RWPE2 (cell line): ENCODE data around the gene ZACN.
A peak's percentile ranks its signal among the peaks of the same experiment; 100 is the strongest.

ENCODE experiments used
- ATAC-seq: fragments of 200-7000 bp; cut with Tn5 transposase; 3 replicates; pipeline ENCODE4 v1.9.1; 2021; ENCODE audit warnings: low read depth
- DNase-seq: peaks from one replicate; pipeline ENCODE4 v3.0.0-alpha.2; 2020; ENCODE audit warnings: low spot score
- H3K27ac ChIP-seq: fragments of 450-650 bp; 2 replicates; pipeline ENCODE4 v1.5.1; 2017; ENCODE audit warnings: mild to moderate bottlenecking; ENCODE audit not compliant: poor library complexity, severe bottlenecking
- H3K27me3 ChIP-seq: fragments of 250-450 bp; sonication (Bioruptor Pico); 2 replicates; pipeline ENCODE4 v1.5.1; 2021; ENCODE audit warnings: mild to moderate bottlenecking, moderate library complexity; ENCODE audit not compliant: insufficient read depth, poor library complexity, severe bottlenecking
- H3K36me3 ChIP-seq: fragments of 250-450 bp; sonication (Bioruptor Pico); 2 replicates; pipeline ENCODE4 v1.5.1; 2020; ENCODE audit warnings: low read depth, mild to moderate bottlenecking, moderate library complexity
- H3K4me1 ChIP-seq: fragments of 250-450 bp; sonication (Bioruptor Pico); 2 replicates; pipeline ENCODE4 v1.5.1; 2021; ENCODE audit warnings: mild to moderate bottlenecking, moderate library complexity; ENCODE audit not compliant: insufficient read depth, poor library complexity, severe bottlenecking
- H3K4me3 ChIP-seq: fragments of 250-450 bp; sonication (Bioruptor Pico); 2 replicates; pipeline ENCODE4 v1.5.1; 2021; ENCODE audit warnings: mild to moderate bottlenecking, moderate library complexity; ENCODE audit not compliant: severe bottlenecking
- H3K9me3 ChIP-seq: fragments of 250-450 bp; sonication (Bioruptor Pico); 2 replicates; pipeline ENCODE4 v1.5.1; 2021; ENCODE audit warnings: mild to moderate bottlenecking, moderate library complexity; ENCODE audit not compliant: severe bottlenecking
- TF ChIP-seq, protein P1 (sequence below): fragments of 450-650 bp; IDR thresholded peaks from one replicate; pipeline ENCODE4 v1.5.1; 2017; ENCODE audit warnings: mild to moderate bottlenecking, moderate library complexity; ENCODE audit not compliant: poor library complexity, severe bottlenecking

Gene ZACN

GRCh38 chr17:76078860-76079534, at the start of gene ZACN:
Gene ZACN (plus strand): TSS chr17:76079182. CDS start chr17:76079265, 83 bp downstream.
- TF ChIP-seq, protein P1, sequence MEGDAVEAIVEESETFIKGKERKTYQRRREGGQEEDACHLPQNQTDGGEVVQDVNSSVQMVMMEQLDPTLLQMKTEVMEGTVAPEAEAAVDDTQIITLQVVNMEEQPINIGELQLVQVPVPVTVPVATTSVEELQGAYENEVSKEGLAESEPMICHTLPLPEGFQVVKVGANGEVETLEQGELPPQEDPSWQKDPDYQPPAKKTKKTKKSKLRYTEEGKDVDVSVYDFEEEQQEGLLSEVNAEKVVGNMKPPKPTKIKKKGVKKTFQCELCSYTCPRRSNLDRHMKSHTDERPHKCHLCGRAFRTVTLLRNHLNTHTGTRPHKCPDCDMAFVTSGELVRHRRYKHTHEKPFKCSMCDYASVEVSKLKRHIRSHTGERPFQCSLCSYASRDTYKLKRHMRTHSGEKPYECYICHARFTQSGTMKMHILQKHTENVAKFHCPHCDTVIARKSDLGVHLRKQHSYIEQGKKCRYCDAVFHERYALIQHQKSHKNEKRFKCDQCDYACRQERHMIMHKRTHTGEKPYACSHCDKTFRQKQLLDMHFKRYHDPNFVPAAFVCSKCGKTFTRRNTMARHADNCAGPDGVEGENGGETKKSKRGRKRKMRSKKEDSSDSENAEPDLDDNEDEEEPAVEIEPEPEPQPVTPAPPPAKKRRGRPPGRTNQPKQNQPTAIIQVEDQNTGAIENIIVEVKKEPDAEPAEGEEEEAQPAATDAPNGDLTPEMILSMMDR = no peak
- no peak for DNase-seq
- H3K4me3 ChIP-seq = no peak within 1 kb of the TSS

GRCh38 chr17:76032073-76032779, 46.8 kb upstream of the ZACN start:
- Histone ChIP-seq H3K27ac (no peak overlapping the region), H3K36me3 (no peaks in the 10 kb centered on the region), H3K4me3 (no peak overlapping the region), H3K9me3 (no peaks in the 10 kb centered on the region), H3K4me1 (no peaks in the 10 kb centered on the region), H3K27me3 (no peaks in the 10 kb centered on the region)
- ATAC-seq (no peak), DNase-seq (no peak)
- TF ChIP-seq, protein P1 = peak; percentile 8

More at GRCh38 chr17:76078860-76079534, at the start of gene ZACN:
- Histone ChIP-seq H3K27ac (no peak within 1 kb of the TSS), H3K36me3 (no peaks in the 10 kb centered on the region), H3K4me1 (no peaks in the 10 kb centered on the region), H3K9me3 (no peaks in the 10 kb centered on the region), H3K27me3 (peaks cover 60% of the 10 kb centered on the region)
- ATAC-seq = no peak

DNA sequence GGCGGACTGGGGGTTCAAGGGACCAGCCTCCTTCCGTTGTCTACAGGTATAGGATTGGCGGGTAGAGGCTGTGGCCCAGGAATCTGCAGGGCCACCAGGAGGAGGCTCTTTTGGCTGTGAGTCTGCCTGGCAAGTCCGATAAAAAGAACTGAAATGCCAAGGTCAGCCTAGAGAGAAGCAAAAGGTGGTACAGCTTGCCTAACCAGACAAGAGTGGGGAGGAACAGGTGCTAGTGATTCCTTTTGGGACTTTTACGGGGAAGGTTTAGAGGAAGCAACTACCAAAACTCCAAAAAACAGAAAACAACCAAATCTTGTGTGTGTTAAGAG, 46.2 kb upstream of the ZACN start:
- DNase-seq (no peak), ATAC-seq (no peak)
- no peaks in the 10 kb centered on the region for H3K4me1 ChIP-seq
- no peak overlapping the region for H3K27ac ChIP-seq
- TF ChIP-seq, protein P1 = no peak
- no peaks in the 10 kb centered on the region for H3K36me3 ChIP-seq
- no peak overlapping the region for H3K4me3 ChIP-seq
- H3K27me3 ChIP-seq = no peaks in the 10 kb centered on the region
- H3K9me3 ChIP-seq = no peaks in the 10 kb centered on the region

GRCh38 chr17:76033139-76033538, 45.8 kb upstream of the ZACN start:
- ATAC-seq (no peak), DNase-seq (no peak)
- H3K4me1 ChIP-seq = no peaks in the 10 kb centered on the region
- H3K9me3 ChIP-seq = no peaks in the 10 kb centered on the region
- no peak overlapping the region for H3K27ac ChIP-seq
- no peaks in the 10 kb centered on the region for H3K27me3 ChIP-seq
- H3K4me3 ChIP-seq = no peak overlapping the region
- H3K36me3 ChIP-seq = no peaks in the 10 kb centered on the region
- TF ChIP-seq, protein P1 = no peak
